Adrenal gland (tissue), 12 donors: ENCODE measurements around the gene LYPD5. TPM values are rescaled to one million over a fixed set of nuclear protein-coding genes. Genes with fewer than 3 reads are reported as not detected.

Source experiments
- DNase-seq, 7 donors: peaks; one replicate each; pipeline ENCODE4 v3.0.0-alpha.2; 2019 to 2020
- H3K27ac ChIP-seq, 5 donors: fragments of 200-600 bp; sonication (generic) in 4 of 5; 1 replicate in 3 of 5; 2 replicates in 2 of 5; pipeline versions ENCODE4 v1.5.1 to v1.8.0; 2016 to 2020; ENCODE audit warnings: mild to moderate bottlenecking in 1 of 5
- H3K27me3 ChIP-seq: fragments of 200-600 bp; 2 replicates; pipeline ENCODE4 v1.8.0; 2021
- H3K36me3 ChIP-seq, 2 donors: fragments of 200-600 bp; replicated peaks in 1 of 2; 1 replicate in 1 of 2; 2 replicates in 1 of 2; pipeline versions ENCODE4 v1.5.1 to v1.8.0; 2018 to 2022
- H3K4me1 ChIP-seq, 2 donors: fragments of 200-600 bp; replicated peaks in 1 of 2; 1 replicate in 1 of 2; 2 replicates in 1 of 2; pipeline versions ENCODE4 v1.5.1 to v1.8.0; 2018 to 2021
- H3K4me3 ChIP-seq, 4 donors: fragments of 200-600 bp; sonication (generic) in 3 of 4; one replicate each; pipeline ENCODE4 v1.5.1; 2016 to 2018
- H3K9me3 ChIP-seq, 3 donors: fragments of 200-600 bp; sonication (generic) in 1 of 3; replicated peaks in 1 of 3; 1 replicate in 2 of 3; 2 replicates in 1 of 3; pipeline versions ENCODE4 v1.5.1 to v1.8.0; 2016 to 2021
- CTCF ChIP-seq, 6 experiments: fragments of 450-650 bp in 4 of 6; fragments of 200-600 bp in 2 of 6; sonication (generic) in 1 of 6; IDR thresholded peaks; 1 replicate in 5 of 6; 2 replicates in 1 of 6; pipeline versions ENCODE4 v1.5.1 to v1.8.0; 2016 to 2021; ENCODE audit warnings: antibody characterized with exemption in 6 of 6, mild to moderate bottlenecking in 2 of 6, moderate library complexity in 1 of 6
- POLR2A ChIP-seq, 2 donors: fragments of 450-650 bp; IDR thresholded peaks; one replicate each; pipeline ENCODE4 v1.6.1; 2017; ENCODE audit warnings: antibody characterized with exemption in 2 of 2, mild to moderate bottlenecking in 2 of 2, moderate library complexity in 1 of 2
- WGBS, 4 donors: extraction: QIAGEN DNeasy Blood & Tissue Kit in 2 of 4; methylation state at CpG; one replicate each; pipeline versions ENCODE4 v1.1.5 to v1.1.7; 2013 to 2017; 5-methylcytosine and 5-hydroxymethylcytosine counted together
- intact Hi-C, 2 donors: fragments of 100-400 bp; cut with DNase I; formaldehyde crosslinking; loops; one replicate each; pipeline versions ENCODE4 v1.14.1 to v1.15.0; 2022 to 2023
- polyA plus RNA-seq, 3 donors: library from polyadenylated mRNA; stranded (reverse); fragments of 200-250 nt in 2 of 3; fragments of 350-450 nt in 1 of 3; fragmentation: Illumina TruSeq in 1 of 3; extraction: RNeasy Lipid Tissue Mini Kit (QIAGEN cat#74804) in 1 of 3; gene quantifications; one replicate each; pipeline ENCODE4 v1.2.3, GENCODE V29; 2013 to 2014
- total RNA-seq, 9 donors: library from RNA; depleted of rRNA in 4 of 9; stranded (reverse); fragments of >200 nt in 4 of 9; fragments of 120-200 nt in 1 of 9; fragmentation: NEBNext Ultra II Directional in 1 of 9; extraction: Animal tissue kit (Norgen Biotek cat#: 25700) in 1 of 9; gene quantifications; one replicate each; pipeline versions ENCODE4 v1.1.0 to v1.2.4, GENCODE V29; 2013 to 2023
- donor health status: healthy with polysubstance abuse.
- donor health status: Bipolar disorder and iron deficiency.
- donor health status: DM: yes; HTN: yes; CAD: no.
- donor health status: DM: no; HTN: no; CAD: no.
- donor health status: DM: no; HTN: no; CAD: no.
- donor health status: DM: yes; HTN: yes; CAD: no.

Gene LYPD5
- total and polyA plus RNA-seq, 12 donors: 0.32 to 3.0 (median 0.91) TPM; not detected in 1

DNA sequence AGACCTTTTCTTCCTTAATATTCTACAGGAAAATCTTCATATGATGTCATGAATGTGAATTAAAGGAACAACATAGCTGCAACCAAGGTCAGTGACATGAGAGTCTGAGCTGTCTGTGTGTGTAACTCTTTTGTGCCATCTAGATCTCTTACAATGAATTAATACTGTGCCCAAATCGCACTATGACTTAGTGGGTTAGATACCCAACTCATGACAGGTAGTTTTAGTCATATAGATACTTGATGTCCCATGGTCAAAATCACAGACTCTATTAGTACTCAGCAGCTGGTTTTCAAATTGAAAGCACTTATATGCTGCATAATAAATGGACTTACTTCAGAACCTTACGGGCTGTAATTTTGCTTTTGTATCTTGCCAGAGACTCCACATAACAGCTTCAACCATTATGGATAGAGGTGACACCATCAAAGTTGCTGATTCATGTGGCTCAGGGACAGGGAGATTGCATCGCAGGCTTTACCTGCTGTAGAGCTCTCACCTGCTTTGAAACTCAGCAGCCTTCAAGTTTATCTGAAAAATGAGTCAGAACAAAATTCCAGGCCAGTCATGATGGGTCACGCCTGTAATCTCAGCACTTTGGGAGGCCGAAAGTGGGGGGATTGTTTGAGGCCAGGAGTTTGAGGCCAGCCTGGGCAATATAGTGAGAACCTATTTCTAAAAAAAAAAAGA lies 12.6 kb upstream of the LYPD5 start:
- no peaks in the 10 kb centered on the region for H3K9me3 ChIP-seq
- intact Hi-C loops: no loop called here
- H3K27ac ChIP-seq: no peak overlapping the region
- 55 to 66% (median 63%) methylated on average over 5 of the region's 5 CpGs for whole genome bisulfite sequencing, 4 donors
- H3K4me3 ChIP-seq: no peak overlapping the region
- DNase-seq: no peak
- peaks cover 0 to under 1% of the 10 kb centered on the region in 2 donors for H3K4me1 ChIP-seq
- no peaks in the 10 kb centered on the region for H3K36me3 ChIP-seq
- TF ChIP-seq CTCF (IDR thresholded peaks at IDR 0.05) (no peak), POLR2A (IDR thresholded peaks at IDR 0.05) (no peak)
- no peaks in the 10 kb centered on the region for H3K27me3 ChIP-seq

DNA sequence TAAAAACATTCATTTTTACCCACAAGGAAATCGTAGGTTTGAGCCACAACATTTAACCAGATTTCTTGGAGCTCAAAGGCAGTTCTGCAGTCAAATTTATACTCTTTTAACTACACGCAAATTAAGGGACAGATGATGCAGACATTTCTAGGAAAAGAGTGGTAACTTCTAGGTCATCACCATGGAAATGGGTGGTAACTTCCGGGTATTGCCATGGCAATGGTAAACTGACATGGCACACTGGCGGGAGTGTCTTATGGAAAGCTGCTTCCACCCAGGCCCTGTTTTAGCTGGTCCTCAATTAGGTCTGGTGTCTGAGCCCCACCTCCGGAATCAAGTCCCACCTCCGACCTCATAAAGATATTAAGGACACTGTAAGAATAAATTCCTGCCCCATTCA lies 10.4 kb upstream of the LYPD5 start:
- intact Hi-C loops: no loop called here
- DNase-seq: no peak
- 62 to 73% (median 68%) methylated on average over 5 to 6 of the region's 6 CpGs for WGBS, 4 donors
- H3K4me1 ChIP-seq: no peaks in the 10 kb centered on the region
- no peaks in the 10 kb centered on the region for H3K36me3 ChIP-seq
- TF ChIP-seq CTCF (IDR thresholded peaks at IDR 0.05): no peak
- no peak for TF ChIP-seq POLR2A (IDR thresholded peaks at IDR 0.05)
- H3K4me3 ChIP-seq: no peak overlapping the region
- H3K9me3 ChIP-seq: no peaks in the 10 kb centered on the region
- H3K27me3 ChIP-seq: no peaks in the 10 kb centered on the region
- H3K27ac ChIP-seq: no peak overlapping the region

GRCh38 chr19:43812259-43812658 lies 10.0 kb upstream of the LYPD5 start:
- TF ChIP-seq POLR2A (IDR thresholded peaks at IDR 0.05): no peak
- TF ChIP-seq CTCF (IDR thresholded peaks at IDR 0.05): no peak
- no peak overlapping the region for H3K4me3 ChIP-seq
- DNase-seq: no peak
- H3K27ac ChIP-seq: no peak overlapping the region
- intact Hi-C loops: no loop called here
- H3K4me1 ChIP-seq: no peaks in the 10 kb centered on the region
- no peaks in the 10 kb centered on the region for H3K36me3 ChIP-seq
- H3K27me3 ChIP-seq: no peaks in the 10 kb centered on the region
- 38 to 71% (median 51%) methylated on average over 1 of the region's 1 CpG for WGBS, 4 donors
- no peaks in the 10 kb centered on the region for H3K9me3 ChIP-seq

- H3K27ac ChIP-seq: no peak overlapping the region
- no peaks in the 10 kb centered on the region for H3K36me3 ChIP-seq
- H3K27me3 ChIP-seq: no peaks in the 10 kb centered on the region
- whole genome bisulfite sequencing, 4 donors: 20 to 75% (median 33%) methylated on average over 1 of the region's 1 CpG
- no peak overlapping the region for H3K4me3 ChIP-seq
- no peaks in the 10 kb centered on the region for H3K9me3 ChIP-seq
- no peak for DNase-seq
- TF ChIP-seq POLR2A (IDR thresholded peaks at IDR 0.05) (no peak), CTCF (IDR thresholded peaks at IDR 0.05) (no peak)
- intact Hi-C loops: no loop called here
- H3K4me1 ChIP-seq: no peaks in the 10 kb centered on the region
Measured at GRCh38 chr19:43811837-43812236, 9.6 kb upstream of the LYPD5 start.
